Endothelial cell of umbilical vein (primary cell): ENCODE results near the gene GAL3ST3.

Experiments
- EZH2 ChIP-seq: IDR thresholded peaks from 2 replicates; pipeline ENCODE4 v1.6.1; 2012; ENCODE audit warnings: borderline replicate concordance, low read depth, mild to moderate bottlenecking, moderate library complexity, low read length, inconsistent platforms; ENCODE audit not compliant: severe bottlenecking
- FOS ChIP-seq: IDR thresholded peaks from 2 replicates; pipeline ENCODE4 v1.6.1; 2011; ENCODE audit warnings: mild to moderate bottlenecking, low read length, moderate library complexity, borderline replicate concordance; ENCODE audit not compliant: insufficient read depth
- GATA2 ChIP-seq: IDR thresholded peaks from 2 replicates; pipeline ENCODE4 v1.7.0; 2011; ENCODE audit warnings: low read depth, mild to moderate bottlenecking, moderate library complexity, mixed read lengths, low read length; ENCODE audit not compliant: insufficient read length, insufficient read depth
- MAX ChIP-seq: IDR thresholded peaks from 2 replicates; pipeline ENCODE4 v1.6.1; 2011; ENCODE audit not compliant: insufficient read depth, insufficient read length
- MYC ChIP-seq: IDR thresholded peaks from one replicate; pipeline ENCODE4 v1.6.1; 2011; ENCODE audit warnings: mild to moderate bottlenecking, low read depth, low read length
- POLR2A ChIP-seq: IDR thresholded peaks from 2 replicates; pipeline ENCODE4 v1.6.1; 2012; ENCODE audit warnings: low read depth, mild to moderate bottlenecking, control low read depth, low read length
- POLR2AphosphoS5 ChIP-seq: IDR thresholded peaks from 2 replicates; pipeline ENCODE4 v1.6.1; 2012; ENCODE audit warnings: low read depth, mild to moderate bottlenecking, control low read depth, low read length, moderate library complexity; ENCODE audit not compliant: insufficient read depth
- TF ChIP-seq, protein P1 (sequence below), 2 donors: IDR thresholded peaks; 1 replicate in 1 of 2; 2 replicates in 1 of 2; pipeline ENCODE4 v1.5.1; 2011; ENCODE audit warnings: low read length in 2 of 2, mild to moderate bottlenecking in 2 of 2, moderate library complexity in 2 of 2, control low read depth in 1 of 2, inconsistent platforms in 1 of 2, low read depth in 1 of 2; ENCODE audit not compliant: insufficient read depth in 1 of 2; ENCODE audit errors: extremely low read depth in 1 of 2

DNA sequence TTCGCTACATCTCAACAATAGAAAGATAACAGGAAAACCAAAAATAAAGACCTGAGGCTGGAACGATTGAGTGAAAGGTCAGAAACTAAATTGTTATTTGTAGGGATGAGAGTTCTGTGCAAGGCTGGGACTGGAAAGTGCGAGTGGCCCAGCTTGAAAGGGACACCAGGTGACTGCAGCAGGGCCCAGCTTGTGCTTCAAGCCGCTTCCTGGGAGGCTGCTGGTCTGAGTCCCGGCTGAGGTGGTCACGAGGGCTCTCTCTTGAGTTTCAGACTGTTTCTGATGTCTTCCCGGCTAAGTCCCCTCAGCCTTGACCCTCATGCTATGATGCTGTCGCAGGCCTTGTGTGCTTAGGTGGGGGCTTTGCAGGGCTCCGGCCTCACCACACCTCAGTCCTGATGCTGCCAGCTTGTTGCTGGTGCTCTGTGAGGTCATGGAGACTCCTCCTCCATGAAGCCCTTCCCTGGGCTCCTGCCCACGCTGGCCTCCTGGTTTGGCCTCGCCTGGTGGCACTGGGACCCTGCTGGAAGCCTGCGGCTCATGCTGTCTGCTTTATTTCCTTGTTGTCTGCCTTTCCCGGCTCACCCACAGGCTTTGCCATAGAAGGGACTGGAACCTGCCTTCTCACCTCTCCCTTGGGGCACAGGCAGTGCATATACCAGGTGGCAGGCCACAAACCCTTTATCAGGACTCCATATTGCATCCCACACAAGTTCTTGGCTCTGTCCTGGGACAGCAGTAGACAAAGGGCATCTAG lies 42.6 kb downstream of the GAL3ST3 start:
- TF ChIP-seq, protein P1, sequence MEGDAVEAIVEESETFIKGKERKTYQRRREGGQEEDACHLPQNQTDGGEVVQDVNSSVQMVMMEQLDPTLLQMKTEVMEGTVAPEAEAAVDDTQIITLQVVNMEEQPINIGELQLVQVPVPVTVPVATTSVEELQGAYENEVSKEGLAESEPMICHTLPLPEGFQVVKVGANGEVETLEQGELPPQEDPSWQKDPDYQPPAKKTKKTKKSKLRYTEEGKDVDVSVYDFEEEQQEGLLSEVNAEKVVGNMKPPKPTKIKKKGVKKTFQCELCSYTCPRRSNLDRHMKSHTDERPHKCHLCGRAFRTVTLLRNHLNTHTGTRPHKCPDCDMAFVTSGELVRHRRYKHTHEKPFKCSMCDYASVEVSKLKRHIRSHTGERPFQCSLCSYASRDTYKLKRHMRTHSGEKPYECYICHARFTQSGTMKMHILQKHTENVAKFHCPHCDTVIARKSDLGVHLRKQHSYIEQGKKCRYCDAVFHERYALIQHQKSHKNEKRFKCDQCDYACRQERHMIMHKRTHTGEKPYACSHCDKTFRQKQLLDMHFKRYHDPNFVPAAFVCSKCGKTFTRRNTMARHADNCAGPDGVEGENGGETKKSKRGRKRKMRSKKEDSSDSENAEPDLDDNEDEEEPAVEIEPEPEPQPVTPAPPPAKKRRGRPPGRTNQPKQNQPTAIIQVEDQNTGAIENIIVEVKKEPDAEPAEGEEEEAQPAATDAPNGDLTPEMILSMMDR (IDR thresholded peaks at IDR 0.05; ENCODE audit: extremely low read depth in 1 of 2, insufficient read depth in 1 of 2, low read depth in 1 of 2, low read length in 2 of 2) = no peak
- no peak for TF ChIP-seq POLR2A
- no peak for TF ChIP-seq FOS
- TF ChIP-seq POLR2AphosphoS5 = no peak
- no peak for TF ChIP-seq GATA2
- no peak for TF ChIP-seq MYC
- TF ChIP-seq EZH2 = no peak
- TF ChIP-seq MAX = no peak
